NCI-H2107 treated with DMSO at 0.1 percent for 48 hours (cell line): ENCODE results near the gene FOXN3.

Source experiments
- DNase-seq: peaks from one replicate; lab custom pipeline; 2025; ENCODE audit not compliant: unreplicated experiment; lab: John Stamatoyannopoulos, UW

FOXN3 gene

DNA sequence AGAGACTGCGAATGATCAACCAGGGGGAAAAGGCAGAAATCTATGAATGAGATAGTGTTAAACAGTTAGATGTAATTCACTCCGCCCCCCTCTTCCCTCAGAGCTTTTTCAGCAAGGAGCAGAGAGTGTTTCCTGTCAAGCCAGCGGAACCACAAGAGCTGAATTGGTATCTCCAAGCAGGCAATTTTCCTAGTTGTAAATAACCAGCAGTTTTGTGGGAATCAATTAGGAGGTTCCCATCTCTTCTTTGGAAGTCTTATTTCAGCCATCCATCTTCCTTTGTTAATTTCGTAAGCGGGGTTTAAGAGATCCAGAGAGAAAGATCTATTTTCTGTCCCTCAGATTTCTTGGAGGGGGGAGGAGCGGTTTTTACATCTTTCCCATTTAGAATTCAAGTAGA, 178.0 kb downstream of the FOXN3 start:
- no peak for DNase-seq

DNA sequence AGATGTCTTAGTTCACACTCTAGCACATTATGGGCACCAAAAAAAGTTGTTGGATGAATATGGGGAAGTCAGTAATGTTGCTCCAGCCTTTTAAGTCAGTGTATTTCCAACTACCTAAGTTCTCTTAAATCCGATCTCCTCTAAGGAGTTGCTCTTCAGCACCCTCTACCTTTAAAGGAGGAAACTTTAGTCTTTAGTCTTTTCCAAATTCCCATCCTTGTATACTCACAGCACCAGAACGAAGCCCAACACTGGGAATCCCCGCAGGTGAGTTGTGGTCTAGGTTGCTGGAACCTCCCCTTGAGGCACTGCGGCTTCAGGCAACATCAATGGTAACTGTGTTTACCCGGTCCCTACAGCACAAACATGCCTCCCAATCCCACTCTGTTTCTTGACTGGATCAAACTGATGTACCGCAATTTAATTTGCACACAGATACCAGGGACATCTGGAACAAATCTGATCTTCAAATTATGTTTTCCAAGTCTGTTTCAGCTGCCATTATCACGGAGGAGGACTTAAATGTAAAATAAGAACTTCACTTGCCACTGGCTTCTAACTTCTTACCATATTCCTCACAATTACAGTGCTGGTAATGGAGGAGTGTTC, 179.0 kb downstream of the FOXN3 start:
- DNase-seq, result no peak

DNA sequence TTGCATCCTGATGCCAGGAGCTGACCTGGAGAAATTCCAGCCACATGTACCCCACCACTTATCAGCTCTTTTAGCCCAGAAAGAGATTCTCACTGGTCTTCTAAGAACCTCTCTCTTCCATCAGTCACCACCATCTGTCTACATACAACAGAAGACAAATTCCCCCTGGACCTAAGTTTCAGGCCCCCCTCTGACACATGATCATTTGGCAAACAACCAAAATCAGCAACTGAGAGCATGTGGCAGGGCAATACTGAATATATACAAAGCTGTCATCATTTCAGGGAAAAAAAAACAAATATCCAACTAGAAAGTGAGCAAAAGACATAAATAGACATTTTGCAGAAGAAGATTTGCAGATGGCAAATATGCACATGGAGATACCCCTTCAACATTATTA, 180.2 kb downstream of the FOXN3 start:
- DNase-seq, result no peak

DNA sequence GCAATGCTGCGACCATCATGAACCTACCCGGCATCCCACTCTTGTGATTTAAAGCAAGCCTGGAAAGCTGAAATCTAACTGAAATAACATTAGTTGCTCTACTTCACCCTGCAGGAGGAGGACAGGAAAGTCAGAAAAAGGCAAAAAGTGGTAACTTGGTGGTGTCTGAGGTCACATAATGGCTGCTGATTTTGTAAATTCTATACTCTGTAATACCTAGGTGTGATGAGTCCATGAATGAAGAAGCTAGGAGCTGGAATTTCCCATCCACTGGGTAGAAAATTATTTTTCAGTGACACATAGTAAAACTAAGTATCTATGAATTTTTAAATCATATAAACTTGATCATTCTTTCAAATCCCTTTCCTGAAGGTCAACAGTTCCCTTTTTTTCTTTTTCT, 183.8 kb downstream of the FOXN3 start:
- DNase-seq, result no peak

DNA sequence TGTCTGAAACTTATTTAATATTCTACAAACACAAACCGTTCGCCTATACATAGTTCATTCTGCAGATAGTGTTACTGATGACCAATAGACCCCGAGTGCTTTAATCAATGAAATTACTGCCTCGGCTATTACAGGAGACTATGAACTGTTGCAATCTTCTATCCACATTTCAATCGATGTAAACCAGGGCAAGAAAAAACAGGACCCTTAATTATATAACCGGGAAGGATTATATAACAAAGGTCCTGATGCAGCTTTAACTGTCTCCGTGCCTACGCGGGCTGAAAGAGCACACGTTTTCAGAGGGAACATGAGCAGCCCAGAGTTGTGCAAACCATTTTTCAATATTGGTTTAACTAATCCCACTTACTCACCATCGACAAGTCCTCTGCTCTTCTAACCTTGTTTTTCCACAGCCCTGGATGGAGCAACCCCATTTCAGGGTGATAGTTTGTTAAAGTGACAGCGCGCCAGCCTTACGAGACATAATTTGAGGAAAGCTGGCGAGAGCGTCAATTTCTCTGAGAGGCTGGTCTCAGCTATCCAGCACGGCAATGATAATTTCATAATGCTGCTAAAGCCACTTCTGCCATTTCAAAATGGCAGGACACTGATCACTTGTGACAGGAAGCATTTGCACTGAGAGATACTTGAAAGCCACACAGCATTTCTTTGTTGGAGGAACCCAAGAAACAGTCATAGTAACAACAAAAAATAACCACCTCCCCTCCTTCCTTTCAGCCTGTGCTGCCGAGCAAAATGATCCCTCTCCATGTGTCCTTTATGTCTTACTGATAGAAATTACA, 184.6 kb downstream of the FOXN3 start:
- no peak for DNase-seq

DNA sequence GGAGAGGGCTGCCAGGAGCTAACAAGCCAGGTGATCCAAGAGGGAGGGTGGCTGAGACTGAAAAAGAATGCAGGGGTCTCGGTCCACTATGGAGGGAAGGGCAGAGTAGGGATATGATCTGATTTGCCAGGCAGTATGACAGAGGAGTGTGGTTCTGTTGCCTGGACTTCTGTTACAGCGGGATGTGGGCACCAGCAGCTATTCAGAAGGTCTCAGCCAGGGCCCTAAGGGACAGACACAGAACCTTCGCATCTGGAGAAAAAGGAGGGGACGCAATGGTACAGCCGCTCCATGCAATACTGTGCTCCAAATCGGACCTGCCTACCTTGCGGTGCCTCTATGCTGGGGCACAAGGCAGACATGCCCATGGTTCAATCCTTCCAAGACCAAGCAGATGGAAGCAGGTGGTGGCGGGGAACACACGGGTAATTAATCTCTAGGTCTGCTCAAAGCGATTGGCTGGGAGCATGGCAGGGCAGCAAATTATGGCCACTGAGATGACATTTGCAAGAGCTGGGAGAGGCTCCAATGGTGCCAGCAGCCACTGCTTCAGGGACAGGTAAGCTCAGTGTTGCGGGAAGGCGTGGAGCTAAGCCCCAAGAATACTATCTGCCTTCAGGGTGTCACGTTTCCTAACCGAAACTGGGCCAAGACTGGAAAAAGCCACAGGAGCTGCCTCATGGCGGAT, 185.5 kb downstream of the FOXN3 start:
- no peak for DNase-seq

DNA sequence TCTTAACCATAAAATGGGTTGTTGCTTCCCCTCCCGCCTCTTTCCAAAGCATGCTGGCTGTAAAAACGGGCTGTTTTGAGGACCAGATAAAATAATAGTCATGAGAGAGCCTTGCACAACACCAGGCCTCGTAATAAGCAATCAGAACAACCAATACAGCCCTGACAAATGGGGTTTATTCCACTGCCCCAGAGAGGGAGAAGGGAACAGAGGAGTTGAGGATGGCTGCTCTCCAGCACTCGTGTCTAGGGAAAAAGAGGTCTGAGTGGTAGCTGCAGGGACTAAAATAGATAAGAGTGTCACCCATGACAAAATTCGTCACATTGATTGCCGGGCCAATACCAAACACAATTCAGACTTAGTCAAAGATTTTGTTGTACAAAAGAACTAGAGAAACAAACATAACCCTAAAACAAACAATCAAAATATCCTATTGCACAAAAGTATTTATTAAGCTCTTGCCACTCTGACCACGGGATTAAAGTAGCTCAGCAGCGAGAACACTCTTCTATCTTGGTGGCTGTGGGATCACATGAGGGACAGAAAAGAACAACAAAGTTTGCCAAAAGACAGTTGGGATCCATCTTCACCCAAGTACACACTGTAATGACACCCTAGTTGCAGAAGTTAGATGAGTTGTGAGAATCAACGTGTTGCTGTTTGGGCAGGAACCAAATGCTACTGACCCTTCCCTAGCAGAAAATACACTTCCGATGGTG, 188.0 kb downstream of the FOXN3 start:
- no peak for DNase-seq

DNA sequence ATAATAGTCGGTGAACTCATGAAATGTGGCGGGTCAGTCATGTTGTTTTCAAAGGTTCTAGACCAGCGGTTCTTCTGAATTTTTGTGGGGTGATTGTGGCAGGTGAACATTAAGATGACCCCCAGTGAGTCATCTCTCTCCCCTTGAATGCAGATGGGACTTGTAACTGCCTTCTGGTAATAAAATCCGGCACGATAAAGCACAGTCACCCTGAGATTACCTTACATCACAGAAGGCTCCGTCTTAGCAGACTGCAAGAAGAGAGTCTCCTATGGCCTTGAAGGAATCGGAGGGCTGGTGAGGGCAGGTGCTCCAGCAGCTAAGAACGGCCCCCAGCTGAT, 189.6 kb downstream of the FOXN3 start:
- DNase-seq, result no peak

DNA sequence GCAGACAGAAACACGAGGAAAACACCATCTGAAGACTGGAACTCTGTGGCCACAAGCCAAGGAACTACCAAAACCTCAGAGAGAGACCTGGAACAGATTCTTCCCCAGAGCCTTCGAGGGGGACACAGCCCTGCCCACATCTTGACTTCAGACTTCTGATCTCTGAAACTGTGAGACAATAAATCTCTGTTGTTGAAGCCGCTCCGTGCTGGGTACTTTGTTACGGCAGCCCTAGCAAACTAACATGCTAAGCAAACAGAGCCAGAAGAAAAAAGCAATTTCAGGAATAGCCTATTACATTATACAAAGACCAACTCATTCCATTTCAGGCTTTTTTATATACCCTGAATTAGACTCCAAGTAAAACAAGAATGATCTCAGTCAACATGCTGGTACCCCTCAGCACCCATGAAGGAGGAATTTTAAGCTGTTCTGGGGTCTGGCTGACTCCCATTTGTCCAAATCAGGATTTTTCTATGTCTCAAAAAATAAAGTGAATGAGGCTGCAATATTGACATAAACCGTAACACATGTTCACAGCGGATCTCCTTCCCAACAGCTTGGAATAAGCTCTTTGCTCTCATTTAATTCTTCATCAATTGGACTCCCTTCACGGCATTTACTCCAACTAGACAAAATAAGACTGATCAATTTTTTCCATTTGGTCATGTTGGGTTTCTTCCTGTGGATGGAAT, 190.1 kb downstream of the FOXN3 start:
- no peak for DNase-seq

DNA sequence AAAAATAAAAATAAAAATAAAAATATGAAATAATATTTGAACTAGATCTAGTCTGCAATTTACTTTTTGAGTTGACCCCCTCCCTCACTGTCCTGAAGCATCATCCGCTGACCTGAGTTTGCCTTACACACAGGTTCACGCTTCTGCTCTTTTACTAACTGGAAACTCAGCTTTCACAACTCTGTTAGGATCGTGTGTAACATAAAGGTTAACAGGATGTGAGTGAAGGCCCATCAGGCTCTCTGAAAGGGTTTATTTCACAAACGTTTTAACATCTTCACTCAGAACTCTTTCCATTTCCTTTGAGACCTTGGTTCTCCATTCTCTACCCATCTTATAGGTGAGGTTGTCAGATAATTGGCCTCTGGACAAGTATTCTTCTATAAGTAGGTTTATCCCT, 191.4 kb downstream of the FOXN3 start:
- DNase-seq, result no peak

DNA sequence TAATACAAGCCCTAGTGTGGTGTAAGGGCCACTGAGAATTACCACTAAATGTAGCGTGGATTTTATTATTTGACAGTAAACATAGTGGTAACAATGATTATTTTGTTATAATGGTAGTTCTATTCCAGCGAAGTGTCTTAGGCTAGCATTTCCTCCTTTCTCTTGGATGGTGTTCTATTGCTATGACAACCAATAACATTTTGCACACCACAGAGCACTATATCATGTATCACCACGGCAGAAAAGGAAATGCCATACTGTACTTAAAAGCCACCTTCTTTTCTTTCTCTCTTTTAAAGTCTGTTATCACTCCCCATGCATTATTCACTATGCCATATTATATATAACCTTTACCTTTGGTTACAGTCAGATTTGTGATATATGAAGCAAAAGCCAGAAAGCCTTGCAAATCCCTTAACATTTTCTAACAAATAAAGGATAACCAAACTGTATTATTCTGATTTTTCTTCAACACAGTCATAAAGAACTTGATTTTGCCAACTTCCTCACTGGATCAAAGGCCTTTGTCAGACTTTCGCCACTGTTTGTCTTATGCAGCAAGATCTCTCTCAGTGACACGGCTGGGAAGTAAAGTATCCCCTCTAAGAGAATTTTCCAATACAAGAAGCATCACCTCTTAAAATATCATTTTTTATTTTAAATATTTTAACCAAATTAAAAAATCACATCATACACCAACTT, 195.8 kb downstream of the FOXN3 start:
- DNase-seq, result peak; percentile 99

DNA sequence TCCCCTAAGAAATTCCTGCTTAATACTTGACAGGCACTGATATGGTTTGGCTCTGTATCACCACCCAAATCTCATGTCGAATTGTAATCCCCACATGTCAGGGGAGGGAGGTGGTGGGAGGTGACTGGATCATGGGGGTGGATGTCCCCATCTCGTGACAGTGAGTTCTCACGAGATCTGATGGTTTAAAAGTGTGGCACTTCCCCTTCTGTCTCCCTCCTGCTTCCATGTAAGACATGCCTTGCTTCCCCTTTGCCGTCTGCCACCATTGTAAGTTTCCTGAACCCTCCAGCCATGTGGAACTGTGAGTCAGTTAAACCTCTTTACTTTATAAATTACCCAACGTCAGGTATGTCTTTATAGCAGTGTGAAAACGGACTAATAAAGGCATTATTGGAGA, 198.0 kb downstream of the FOXN3 start:
- DNase-seq, result no peak

DNA sequence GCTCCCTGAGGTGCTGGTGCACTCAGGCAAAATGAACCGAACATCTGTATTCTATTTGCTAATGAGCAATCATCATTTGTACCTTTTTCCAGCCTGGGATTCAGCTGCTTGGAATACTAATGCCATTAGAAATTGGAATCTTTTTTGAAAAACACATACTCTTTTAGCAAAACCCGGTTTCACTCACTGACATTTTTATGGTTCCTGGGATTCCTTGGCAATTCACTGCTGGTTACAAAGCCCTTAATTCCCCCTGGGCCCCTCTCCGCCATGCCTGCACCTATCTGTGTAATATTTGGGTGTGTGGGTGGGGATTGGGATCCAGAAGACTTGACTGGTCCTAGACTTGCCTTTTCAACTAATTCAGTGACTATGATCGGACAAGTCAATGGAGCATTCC, 199.1 kb downstream of the FOXN3 start:
- no peak for DNase-seq

DNA sequence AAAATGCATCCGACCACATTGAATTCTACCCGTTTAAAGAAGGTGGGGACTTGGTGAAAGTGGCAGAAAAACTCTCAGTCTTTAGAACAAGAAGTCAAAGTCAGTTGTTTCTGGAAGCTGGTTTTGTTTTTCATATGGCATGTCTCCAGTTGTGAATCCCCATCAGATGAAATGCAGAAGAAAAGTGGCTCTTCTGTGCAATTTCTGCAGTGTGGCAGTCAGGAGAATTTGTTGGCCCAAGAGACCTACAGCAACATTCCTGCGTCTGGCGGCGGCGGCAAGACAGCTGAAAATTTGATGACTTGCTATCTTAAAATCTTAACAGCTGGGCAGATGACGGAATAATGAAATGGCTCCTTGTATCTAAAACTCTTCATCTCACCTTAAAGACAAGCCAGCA, 201.5 kb downstream of the FOXN3 start:
- DNase-seq, result no peak

DNA sequence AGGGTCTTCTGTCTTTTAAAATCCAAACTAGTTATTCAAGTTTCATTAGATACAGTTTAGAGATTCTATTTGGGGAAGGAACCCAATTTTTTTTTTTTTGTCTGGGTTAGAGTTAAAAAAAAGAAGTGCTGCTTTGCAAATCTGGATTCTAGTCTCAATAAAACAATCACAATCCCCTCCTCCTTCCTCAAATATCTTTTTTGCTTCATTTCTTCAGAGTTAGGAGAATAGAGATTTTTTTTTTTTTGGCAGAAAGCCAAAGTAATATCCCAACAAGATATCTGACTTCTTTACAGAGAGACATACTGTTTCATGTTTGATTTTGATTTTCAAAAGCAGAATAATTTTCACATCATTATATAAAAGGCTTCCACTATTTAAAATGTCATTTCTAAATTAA, 201.9 kb downstream of the FOXN3 start:
- DNase-seq, result no peak

DNA sequence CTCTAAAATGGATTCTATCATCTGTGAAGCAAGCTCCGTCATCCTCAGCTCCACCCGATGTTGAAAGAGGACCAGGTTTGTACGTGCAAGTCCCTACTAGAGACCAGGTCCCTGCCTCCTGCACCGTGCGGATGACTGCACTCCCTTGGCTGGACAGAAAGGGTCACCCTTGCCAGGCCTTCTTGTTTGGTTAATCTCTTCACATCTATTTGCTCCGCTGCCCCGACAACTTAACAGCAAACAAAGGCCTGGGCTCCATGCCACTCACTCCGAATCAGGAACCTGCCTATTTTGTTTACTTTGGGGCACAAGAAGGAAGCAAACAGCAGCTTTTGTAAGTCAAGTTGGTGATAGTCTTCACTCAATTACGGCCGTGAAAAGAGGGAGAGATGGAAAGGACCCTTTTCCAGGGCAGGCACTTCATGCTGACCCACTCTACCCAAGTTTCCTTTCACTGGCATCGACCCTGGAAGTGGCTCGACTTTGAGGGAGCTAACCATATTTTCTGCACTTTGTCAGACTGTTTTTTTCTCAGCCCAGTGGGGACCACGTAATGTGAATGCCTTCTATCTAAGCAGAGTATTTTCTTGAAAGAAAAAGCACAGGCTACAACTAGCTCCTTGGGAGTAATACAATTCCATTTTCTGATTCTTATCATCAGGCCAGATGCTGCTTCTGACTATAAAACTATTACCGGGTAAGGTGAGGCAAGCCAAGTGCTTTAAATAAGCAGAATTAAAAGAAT, 202.6 kb downstream of the FOXN3 start:
- DNase-seq, result peak; percentile 47

DNA sequence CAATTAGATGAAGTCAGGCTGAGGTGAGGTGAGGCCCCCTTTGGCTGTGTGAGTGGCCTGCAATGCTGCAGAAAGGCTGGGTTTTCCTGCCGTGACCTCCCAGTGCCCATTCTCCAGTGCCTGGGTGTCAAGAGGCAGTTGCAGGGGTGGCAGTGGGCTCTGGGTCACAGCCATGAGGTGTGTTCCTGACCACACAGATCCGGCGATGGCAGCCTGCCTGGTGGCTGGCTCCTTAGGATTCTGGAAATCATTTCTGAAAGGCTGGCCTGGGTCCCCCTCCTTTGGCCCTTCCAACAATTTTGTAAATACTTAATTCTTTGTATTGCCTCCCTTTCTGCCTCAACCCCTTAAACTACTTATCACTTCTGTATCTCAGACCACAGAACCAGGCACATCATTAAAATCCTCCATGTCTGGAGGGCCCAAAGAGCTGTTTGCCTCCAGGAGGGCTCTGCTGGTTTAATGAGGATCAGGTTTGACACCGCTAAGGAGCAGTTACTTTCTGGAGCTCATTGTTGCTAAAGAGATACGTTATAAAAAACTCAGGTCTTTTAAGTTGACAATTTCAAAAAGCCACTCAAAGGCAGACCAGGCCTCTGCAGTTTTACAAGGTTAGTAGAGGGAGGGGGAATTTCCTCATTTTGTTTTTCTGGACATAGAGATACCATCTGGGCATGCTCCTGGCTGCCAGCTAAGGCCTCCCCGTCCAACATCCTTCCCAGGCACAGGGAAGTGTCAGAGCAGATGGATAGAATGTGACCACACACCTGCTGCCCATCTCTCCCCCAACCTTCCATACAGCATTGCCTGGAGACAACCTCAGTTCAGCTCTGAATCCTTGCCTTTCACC, 204.4 kb downstream of the FOXN3 start:
- no peak for DNase-seq

DNA sequence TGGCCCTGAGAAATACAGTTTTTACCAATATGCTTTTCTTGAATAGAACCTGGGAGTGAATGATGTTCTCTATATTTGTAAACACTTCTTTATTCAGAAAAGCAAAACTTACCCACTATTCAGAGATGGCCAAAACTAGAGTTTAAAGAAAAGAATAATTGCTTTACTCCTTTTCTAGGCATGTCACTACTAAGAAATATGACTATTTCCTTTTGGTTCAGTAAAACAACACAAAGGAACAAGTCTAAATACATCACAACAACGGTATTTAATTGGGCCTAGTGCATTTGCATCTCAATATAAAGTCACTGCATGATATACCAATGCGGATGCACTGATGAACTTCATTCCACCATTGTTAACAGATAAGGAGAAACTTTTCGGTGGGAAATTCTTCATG, 207.5 kb downstream of the FOXN3 start:
- no peak for DNase-seq

DNA sequence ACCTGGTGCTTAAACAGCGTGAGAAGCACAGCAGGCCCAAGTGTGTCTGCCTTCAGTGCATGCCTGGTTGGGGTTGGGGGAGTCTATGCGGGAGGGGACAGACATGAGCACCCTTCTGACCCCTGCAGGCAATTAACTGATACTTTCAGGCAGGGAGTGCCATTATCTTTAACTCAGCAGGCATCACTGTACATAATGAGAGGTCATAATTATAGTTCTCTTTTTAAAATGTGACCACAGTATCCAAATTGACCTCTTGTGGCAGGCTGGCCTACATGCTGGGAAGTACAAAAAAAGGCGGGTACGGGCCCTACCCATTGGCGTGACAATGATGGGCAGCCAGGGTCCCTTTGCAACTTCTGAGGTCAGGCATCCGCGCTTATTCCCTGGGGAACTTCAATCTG, 209.1 kb downstream of the FOXN3 start:
- no peak for DNase-seq
